CD4-positive, alpha-beta T cell treated with Interleukin-21 for 1 hour (primary cell): ENCODE results near the gene RBM46.
A peak's percentile ranks its signal among the peaks of the same experiment; 100 is the strongest.

ENCODE experiments used
- DNase-seq: peaks from one replicate; pipeline ENCODE4 v3.0.0-alpha.2; 2020

RBM46 gene

DNA sequence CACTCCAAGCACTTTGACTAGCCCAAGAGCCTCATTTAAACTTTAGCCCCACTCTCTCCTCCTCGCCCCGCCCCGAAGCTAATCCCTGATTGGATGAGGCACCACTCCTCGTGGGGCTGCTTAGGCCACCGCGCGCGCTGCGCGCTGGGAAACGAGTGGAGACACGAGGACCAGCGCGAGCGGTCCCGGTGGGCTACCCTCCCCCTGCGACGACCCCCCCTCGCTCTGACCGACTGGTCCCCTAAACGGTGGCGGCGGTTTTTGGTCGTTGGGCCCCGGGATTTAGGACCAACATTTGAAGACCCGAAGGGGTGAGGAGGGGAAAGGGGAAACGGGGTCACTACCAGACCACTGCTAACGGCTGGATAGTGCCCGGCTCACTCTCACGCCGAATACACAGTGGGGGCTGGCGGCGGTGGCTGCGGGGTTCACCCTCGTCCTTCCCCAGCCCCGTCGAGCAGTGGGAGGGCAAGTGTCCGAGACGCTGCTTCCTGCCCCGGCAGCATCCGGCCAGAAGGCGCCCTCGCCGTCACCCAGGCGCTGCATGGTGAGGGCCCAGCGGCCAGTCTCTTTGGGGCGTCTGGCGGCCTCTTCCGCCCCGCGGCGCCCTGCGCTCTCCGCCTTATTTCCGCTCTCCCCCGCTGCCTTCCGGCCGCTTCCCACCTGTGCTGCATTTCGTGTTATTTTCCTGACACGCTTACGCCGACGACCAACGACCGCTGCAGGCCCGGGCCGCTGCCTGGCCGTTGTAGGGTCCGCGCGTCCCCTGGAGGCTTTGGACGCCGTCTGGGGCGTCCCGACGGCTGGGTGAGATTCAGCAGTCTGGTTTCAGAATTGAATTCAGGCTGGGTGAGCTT is at the start of gene RBM46:
Gene RBM46 (plus strand): TSS at position 147 of the 857 bp plus-strand sequence. CDS start 15,481 bp downstream, outside the sequence.
- DNase-seq = no peak

DNA sequence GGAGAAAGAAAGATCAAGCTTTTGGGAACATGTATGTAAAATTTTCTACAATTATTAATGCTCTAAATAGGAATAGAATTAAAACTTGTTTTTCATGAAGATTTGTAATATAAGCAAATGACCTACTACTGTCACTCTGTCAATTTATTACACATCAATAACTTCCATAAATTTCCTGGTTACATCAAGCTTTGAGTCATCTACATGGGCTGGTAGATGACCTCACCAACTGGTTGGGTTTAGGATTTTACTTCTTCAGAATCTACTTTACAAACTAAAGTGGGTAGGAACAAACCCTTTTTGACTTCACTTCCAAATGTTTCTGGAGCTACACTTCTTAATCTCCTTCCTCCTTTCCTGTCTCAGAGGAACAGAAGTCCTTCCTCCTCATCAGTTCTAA is 49.3 kb upstream of the RBM46 start:
- no peak for DNase-seq

- DNase-seq = no peak
Observed at GRCh38 chr4:154732669-154733068, 48.4 kb upstream of the RBM46 start.

DNA sequence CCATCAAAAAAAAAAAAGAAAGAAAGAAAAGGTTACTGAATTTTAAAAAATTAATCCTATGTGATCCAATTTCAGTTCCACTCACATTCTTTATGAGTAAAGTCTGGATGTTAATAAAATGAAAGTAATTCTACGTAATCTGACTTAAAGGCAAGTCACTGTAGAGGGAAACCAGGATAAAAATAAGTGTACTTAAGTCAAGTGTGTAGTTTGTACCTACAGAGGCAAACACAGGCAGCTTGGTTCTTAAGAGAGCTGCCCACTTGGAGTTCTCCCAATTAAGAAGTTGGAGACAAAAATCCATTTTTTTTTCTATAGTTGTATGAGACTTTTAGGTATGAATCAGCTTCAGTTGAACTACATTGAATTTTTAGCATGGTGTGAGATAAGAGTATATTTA is 44.3 kb upstream of the RBM46 start:
- no peak for DNase-seq

DNA sequence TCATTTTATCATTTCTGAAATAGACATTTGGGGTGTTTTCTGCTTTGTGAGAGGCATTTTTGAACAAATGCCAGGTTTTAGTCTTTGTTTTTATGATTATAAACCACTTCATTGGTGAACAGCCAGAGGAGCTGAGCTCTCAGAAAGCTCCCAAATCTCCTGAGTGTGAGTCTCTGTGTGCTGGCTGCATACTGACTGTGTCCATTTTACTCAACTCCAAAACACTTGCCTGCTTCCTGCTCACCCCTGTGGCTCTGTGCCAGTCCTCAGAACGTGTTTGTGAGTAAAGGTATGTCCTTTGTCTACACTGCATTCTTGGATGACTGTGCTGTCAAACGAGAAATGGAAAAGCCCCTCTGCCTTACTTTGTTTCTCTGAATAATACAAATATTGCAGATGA is 42.6 kb upstream of the RBM46 start:
- DNase-seq = no peak

GRCh38 chr4:154739111-154739510 is 42.0 kb upstream of the RBM46 start:
- DNase-seq = no peak

DNA sequence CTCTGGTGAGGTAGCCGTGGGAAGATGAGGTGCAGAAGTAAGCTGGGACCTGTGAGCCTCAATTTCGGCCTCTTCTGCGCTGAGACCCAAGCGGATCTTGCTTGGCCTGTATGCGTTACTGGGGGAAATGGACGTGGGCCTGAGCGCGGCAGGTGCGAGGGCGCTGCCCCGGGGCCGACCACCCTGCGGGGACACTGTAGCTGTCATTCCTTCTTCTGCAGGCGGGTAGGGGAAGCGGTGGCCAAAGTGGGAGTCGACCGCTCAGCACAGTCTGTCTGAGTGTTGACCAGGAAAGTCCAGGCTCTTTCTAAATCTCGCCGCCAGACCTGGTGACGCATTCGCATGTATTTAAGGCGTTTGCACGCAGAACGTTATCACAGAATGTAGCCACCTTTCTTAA is 40.6 kb upstream of the RBM46 start:
- no peak for DNase-seq

GRCh38 chr4:154741131-154741665 is 39.9 kb upstream of the RBM46 start:
- DNase-seq = no peak

DNA sequence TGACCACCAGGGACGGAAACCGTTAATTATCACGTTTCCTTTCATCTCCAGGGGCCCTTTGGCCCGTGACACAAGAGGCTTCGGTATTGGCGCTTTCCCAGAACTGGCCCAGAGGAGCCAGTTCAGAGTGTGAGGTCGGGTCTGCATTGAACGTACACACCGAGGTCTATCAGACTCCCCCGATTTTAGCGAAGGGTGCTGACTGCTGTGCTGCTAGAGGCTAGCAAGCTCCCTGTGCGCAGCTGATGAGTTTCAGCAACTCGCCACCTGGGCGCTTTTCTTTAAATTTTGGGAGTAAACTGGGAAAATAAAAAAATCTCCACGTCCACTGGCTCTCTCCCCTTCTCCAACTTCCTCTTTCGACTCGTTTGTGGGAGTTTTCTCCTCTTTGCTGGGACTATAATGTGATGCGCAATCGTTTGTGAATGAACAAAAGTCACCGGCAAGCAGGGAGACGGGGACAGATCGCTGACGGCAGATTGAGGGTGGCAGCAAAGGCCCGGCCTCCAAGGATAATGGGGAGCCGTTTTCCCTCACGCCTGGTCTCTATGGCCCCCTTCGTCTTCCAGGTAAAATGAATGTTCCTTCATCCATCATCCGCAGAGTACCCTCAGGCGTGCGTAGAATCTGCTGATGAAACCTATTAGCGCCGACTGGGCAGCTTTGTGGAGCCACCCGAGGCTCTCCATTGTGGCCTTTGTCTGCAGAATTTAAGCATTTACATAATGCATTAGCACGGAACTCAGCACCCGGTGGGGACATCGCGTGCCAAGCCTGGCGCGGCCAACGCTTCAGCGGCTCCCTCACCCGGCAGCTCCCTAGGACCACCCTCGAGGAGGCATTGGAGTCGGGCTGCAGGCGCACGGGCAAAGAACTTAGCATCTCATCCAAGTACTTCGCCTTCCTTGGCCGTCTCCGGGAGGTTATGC is 38.9 kb upstream of the RBM46 start:
- DNase-seq = no peak

- peak; percentile 31 for DNase-seq
Observed at GRCh38 chr4:154743683-154744340, 37.3 kb upstream of the RBM46 start, which contains the start of gene LRAT. LRAT (plus strand) TSS chr4:154744000; CDS start chr4:154744327, 327 bp downstream.

- no peak for DNase-seq
Observed at GRCh38 chr4:154744341-154744926, 36.6 kb upstream of the RBM46 start.

- DNase-seq = no peak
Observed at GRCh38 chr4:154757713-154758112, 23.4 kb upstream of the RBM46 start.

DNA sequence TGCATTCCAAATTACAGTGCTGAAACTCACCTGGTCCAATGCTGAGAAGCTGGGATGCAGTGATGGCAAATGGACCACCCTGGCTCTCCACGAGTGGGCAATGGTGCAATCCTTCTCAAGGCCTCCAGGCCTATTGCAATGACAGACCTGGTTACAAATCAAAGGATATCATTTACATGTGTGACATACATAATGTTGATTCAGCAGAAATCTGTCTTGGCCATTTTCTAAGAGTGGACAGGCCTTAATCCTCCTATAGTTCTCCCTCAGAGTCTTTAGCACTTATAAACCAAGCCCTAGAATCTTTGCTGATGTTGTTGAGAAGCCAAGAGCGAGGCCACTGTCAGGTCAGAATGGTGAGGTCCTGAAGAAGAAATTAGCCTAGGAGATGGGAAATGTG is 20.2 kb upstream of the RBM46 start:
- DNase-seq = no peak

- no peak for DNase-seq
Observed at GRCh38 chr4:154778264-154778663, 2.8 kb upstream of the RBM46 start.

DNA sequence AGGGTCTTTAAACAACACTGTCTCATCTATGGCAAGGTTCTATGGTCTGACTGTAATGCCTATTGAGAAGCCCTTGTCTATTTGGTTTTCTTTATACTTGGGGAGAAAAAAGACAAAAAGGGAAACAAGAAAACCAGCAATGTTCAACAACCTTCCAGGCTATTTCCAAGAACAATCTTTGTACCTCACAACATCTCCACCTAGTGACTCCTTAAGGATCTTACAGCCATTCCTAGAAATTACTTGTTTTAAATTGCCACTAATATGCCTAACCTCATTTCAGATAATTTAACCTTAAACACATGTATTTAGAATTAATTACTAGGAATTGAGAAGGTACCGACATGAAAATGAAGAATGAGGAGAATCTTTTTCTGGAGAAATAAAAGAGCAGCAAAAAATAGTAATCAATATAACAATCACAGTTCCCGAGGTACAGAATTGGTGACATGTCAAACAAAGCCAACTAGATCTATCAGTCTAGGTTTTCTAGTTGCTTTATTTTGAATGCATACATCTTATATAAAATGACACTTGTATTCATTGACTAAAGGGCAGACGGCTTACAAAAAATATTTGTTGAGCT is 1.6 kb upstream of the RBM46 start:
- DNase-seq = no peak

DNA sequence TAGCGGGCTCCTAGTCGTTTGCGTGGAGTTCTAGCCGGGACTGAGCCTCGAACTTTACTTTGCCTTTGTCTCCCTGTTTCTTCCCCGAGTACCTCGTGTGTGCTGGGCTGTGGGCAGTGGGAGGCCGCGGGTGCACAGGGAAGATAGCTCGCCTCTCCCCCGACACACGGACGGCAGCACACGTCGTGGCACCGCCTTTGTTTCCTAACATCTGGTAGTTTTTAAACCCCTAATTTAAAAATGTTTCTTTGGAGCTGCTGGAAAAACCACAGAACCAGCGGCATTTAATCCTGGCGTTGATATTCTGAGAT is 866 bp downstream of the RBM46 start:
- DNase-seq = no peak

DNA sequence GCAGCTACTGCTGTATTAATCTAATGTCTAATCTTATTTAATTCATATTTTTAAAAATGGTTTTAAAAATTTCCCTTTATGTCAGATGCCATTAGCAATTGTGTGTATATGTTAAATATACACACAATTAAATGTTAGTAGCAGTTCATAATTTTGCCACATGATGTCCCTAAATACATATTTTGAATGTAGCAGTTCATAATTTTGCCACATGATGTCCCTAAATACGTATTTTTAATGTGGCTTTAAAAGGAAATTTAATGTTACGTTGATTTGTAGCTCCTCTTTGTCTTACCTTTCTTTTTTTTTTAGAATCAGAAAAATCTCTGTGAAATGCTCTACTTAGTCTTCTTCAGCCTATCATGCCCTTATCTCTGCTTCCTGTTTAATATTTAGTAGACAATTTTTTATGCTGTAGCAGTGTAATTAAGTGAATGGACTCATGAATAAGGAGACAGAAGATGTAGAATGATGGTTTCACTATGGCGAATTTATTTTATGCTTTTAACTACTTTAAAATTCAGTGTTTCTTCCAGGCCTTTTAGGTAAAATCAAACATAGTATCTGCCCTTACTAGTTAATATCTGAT is 26.1 kb downstream of the RBM46 start:
- DNase-seq = peak; percentile 22

DNA sequence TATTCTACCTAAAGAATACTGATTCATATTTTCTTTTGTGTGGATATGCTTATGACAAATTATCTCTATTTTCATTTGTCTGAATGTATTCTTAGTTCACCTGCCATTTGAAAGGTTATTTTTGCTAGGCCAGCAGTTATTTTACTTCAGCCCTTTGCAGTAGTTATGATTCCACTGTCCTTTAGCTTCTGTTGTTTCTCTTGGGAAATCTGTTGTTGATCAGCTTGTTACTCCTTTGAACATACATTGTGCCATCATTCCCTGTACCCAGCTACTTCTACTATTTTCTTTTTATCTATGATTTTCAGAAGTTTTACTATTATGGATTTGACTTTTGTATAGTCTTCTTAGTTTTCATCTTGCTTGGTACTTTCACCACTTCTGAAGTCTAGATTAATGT is 37.2 kb downstream of the RBM46 start:
- DNase-seq = no peak

DNA sequence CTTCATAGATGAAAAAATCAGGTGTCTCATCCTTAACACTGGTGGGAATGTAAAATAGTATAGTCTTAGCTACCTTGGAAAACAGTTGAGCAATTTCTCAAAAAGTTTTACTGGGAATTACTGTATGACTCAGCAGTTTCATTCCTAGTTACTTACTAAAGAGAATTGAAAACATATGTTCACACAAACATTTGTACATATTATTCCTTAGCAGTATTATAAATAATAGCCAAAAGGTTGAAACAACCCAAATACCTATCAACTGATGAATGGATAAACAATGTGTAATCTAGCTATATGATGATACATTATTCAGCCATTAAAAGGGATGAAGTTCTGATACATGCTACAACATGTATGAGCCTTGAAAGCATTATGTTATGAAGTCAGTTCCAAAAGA is 41.7 kb downstream of the RBM46 start:
- DNase-seq = no peak

DNA sequence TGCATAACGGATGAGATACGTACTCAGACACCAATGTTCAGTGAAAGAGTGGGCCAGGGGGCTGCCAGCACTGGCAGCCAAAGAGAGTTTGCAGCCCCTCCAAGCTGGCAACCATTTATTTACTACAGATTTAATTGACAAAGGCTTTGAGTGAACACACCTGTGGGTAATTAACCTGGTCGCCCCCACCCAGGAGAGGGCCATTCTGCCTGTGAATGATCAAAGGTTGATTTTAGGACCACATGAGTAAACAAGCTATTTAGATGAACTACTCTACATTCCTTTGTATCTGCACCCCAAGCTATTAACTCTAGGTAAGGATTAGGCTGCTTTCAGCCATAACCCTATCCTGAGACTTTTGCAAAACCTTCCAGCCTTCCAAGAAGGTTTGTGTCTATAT is 55.0 kb downstream of the RBM46 start:
- DNase-seq = no peak

GRCh38 chr4:154836513-154836912 is 55.4 kb downstream of the RBM46 start:
- DNase-seq = no peak

- DNase-seq = no peak
Observed at GRCh38 chr4:154838155-154838554, 57.1 kb downstream of the RBM46 start.
